Hematopoietic multipotent progenitor cell (in vitro differentiated cells): ENCODE results near the gene BET1. TPM values are rescaled to one million over a fixed set of nuclear protein-coding genes. Genes with fewer than 3 reads are reported as not detected.

Experiments
- DNase-seq, 3 donors: peaks; one replicate each; pipeline ENCODE4 v3.0.0-alpha.2; 2011 to 2015; ENCODE audit warnings: low read depth in 2 of 3, low spot score in 2 of 3
- total RNA-seq: library from RNA; depleted of rRNA; stranded (reverse); fragments of >200 nt; gene quantifications from one replicate; pipeline ENCODE4 v1.2.3, GENCODE V29; 2012

BET1 gene
- total RNA-seq, 1 donor, result 7.3 TPM

DNA sequence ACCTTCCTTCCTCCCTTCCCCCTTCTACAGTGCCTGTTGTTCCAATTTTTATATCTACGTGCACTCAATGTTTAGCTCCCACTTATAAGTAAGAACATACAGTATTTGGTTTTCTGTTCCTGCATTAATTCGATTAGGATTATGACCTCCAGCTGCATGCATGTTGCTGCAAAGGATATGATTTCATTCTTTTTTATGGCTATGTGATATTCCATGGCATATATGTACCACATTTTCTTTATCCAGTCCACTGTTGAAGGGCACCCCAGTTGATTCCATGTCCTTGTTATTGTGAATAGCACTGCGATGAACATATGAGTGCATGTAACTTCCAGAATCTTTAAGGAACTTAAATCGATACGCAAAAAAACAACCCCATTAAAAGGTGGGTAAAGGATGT, 39.9 kb downstream of the BET1 start:
- DNase-seq, result no peak

GRCh38 chr7:93960986-93961385, 43.2 kb downstream of the BET1 start:
- DNase-seq, result no peak

DNA sequence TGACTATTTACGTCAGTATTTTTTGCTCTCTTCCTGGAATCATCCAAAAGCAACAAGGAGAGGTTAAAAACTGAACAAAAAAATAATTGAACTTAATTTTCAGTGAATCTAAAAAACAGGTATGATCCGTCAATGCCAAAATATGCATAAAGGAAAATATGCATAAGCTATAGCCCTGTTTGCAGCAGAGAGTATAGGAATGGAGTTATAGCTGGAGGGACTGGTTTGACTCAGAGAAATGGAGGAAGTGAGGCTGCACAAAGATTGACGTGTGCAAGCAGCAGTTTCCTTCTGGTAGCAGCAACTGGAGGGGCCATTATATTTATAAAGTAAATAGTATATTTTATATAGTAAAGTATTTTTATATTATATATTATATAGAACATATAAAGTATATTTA, 45.5 kb downstream of the BET1 start:
- no peak for DNase-seq

DNA sequence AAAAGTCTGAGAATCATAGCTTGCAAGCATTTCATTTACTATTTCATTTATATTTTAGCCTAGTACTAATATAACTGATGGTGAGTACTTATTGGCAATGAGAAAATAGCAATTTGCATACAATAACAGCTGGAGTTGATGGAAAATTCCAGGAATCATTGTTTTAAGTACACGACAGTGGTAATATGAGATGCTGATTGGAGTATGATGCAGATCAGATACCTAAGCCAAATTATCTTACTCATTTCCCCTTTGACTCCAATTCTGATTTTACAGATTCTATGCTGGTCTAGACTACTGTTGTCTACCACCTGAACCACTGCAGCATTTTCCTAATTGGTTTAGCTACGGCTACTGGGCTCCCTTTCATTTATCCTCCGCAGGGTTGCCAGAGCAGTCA, 45.9 kb downstream of the BET1 start:
- no peak for DNase-seq

DNA sequence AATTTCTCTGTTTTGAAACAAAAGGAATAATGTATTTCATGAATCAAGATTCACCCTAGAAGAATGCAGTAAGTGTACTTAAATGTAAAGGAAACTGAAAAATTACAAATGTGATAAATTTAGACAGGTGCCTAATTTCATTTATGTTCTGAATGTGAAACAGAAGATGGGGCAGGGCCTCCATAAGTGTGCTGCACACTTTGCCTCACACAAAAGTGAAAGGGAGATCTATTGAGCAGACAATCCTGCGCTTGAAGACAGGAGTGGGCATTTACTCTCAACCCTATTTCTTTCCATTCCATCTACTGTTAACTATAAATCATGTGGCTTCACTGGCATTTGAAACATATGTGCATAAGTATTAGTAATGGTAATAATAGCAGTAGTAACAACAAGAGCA, 46.4 kb downstream of the BET1 start:
- no peak for DNase-seq

- DNase-seq, result no peak
These were observed 48.9 kb downstream of the BET1 start for GRCh38 chr7:93955304-93955703.

- DNase-seq, result no peak
These were observed 54.7 kb downstream of the BET1 start for GRCh38 chr7:93949423-93949822.

DNA sequence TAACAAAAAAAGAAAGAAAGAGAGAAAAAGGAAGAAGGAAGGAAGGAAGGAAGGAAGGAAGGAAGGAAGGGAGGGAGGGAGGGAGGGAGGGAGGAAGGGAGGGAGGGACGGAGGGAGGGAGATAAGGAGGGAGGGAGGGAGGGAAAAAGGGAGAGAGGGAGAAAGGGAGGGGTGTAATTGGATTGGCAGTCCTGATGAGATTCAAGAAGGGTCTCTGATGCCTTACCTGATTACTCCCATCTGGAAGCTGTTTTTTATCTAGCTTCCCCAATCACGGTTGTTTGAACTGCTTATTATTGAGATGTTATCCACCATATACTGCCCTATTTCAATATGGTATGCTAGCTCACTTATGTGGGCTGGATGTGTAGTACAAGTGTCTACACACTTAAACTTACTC, 55.3 kb downstream of the BET1 start:
- DNase-seq, result no peak

GRCh38 chr7:93948106-93948505, 56.0 kb downstream of the BET1 start:
- no peak for DNase-seq

DNA sequence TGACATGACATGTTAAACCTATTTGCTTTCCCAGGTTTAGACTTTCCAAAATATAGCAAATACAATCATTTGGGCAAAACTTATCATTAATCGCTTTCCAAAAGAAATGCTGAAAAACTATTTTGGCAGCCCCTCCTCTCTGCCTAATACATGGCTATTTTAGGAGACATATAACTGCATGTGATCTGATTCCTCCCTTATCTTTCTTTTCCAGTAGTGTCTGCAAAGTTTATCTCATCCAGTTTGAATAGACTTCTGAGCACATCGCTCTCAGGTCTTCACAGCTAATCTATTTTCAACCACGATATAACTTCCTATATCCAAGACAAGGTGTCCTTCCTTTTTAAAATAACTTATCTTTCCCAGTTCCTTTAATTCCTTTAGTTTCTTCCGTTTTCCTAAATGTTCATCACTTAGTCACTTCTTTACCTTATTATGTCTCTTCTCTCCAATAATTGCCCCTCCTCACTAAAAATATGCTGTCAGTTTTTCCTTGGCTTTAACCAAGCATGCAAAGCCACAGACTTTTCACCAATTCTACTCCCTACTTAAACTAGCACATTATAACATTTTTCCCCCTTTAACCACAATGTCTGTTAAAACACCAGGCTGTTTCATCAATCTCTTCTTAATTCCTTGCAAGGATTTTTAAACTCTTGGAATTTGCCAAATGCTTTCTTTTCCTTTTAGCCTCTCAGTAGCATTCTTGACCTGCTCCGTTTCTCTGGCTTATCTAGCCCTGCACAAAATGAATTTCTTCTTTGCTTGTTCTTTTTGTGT, 58.2 kb downstream of the BET1 start:
- no peak for DNase-seq

DNA sequence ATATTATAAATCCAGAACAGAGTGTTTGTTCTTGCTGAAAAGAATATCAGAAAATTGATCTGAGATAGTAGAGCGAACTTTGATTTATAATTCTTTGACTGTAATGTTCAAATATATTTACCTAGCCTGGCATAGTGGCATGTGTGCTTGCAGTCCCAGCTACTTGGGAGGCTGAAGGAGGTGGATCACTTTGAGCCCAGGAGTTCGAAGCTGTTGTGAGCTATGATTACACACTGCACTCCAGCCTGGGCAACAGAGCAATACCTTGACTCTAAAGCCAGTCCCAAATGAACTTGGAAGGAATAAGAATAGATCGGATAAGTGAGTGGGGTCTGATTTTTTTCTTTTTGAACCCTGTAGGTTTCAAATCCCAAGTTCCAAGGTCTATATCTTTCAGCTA, 59.1 kb downstream of the BET1 start:
- no peak for DNase-seq

DNA sequence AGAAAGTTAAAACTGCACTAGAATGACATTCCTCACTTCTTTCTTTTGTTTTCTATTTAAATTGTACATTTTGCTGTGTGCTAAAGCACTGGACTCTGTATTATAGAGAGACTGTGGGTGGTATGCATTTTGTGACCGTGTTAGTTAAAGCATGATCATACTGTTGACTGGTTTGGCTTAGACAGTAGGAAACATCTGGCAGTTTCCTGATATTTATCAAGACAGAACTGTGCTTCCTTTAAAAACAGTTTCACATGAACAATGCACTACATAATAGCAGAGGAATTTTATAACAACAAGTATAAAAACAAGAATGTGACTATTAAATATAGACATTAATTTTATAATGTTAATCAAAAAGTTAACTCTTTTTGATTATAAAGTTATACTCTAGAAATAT, 59.5 kb downstream of the BET1 start:
- DNase-seq, result peak in 2 of 3 donors; percentile 64 to 78

- DNase-seq, result peak in 1 of 3 donors; percentile 48
These were observed 60.2 kb downstream of the BET1 start for GRCh38 chr7:93943816-93944540.

Other genes starting within 250 kb of the BET1 start
- gene TFPI2, start 113.6 kb downstream of the BET1 start, total RNA-seq, result 0.81 TPM
- gene GNGT1, start 97.8 kb downstream of the BET1 start, total RNA-seq, result not detected
- 1.9 TPM for gene GNG11, start 82.6 kb downstream of the BET1 start, total RNA-seq